Left ventricle myocardium inferior (tissue), 1 donor: Measurements from ENCODE around the gene MEIG1. TPM values are rescaled to one million over a fixed set of nuclear protein-coding genes. Genes with fewer than 3 reads are reported as not detected.

Experiments
- DNase-seq: peaks from one replicate; pipeline ENCODE4 v3.0.0-alpha.2; 2020
- H3K27ac ChIP-seq: fragments of 200-600 bp; replicated peaks from 2 replicates; pipeline ENCODE4 v1.8.0; 2021
- H3K27me3 ChIP-seq: fragments of 200-600 bp; 2 replicates; pipeline ENCODE4 v1.8.0; 2021; ENCODE audit warnings: low read depth
- H3K36me3 ChIP-seq: fragments of 200-600 bp; 2 replicates; pipeline ENCODE4 v1.8.0; 2021
- H3K4me1 ChIP-seq: fragments of 200-600 bp; 2 replicates; pipeline ENCODE4 v1.8.0; 2021
- H3K4me3 ChIP-seq: fragments of 200-600 bp; 2 replicates; pipeline ENCODE4 v1.8.0; 2021; ENCODE audit warnings: mild to moderate bottlenecking, moderate library complexity
- H3K9me3 ChIP-seq: fragments of 200-600 bp; replicated peaks from 2 replicates; pipeline ENCODE4 v1.8.0; 2021
- intact Hi-C: fragments of 100-400 bp; cut with micrococcal nuclease; formaldehyde crosslinking; loops from one replicate; pipeline ENCODE4 v1.11.0; 2022
- long read RNA-seq: library from polyadenylated mRNA; unstranded; transcript quantifications from one replicate; pipeline ENCODE4 v2.0.0, GENCODE V29; 2021
- total RNA-seq: library from RNA; stranded (reverse); fragmentation: NEBNext Ultra II Directional; extraction: Animal tissue kit (Norgen Biotek cat#: 25700); gene quantifications from one replicate; pipeline ENCODE4 v1.2.1, GENCODE V29; 2021
- TF ChIP-seq, protein P1 (sequence below): fragments of 200-600 bp; IDR thresholded peaks from 2 replicates; pipeline ENCODE4 v1.8.0; 2021; ENCODE audit warnings: antibody characterized with exemption, mild to moderate bottlenecking, borderline replicate concordance
- donor health status: DM: no; HTN: yes; CAD: no; lungs with severe emphysema.

MEIG1 gene, protein sequence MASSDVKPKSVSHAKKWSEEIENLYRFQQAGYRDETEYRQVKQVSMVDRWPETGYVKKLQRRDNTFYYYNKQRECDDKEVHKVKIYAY
- not detected for total RNA-seq
- long read RNA-seq, result 0 reads

- Histone ChIP-seq H3K27ac (peak within 1 kb of the TSS; percentile 98), H3K4me1 (peaks cover 25% of the 10 kb centered on the region), H3K9me3 (no peaks in the 10 kb centered on the region), H3K36me3 (no peaks in the 10 kb centered on the region), H3K27me3 (no peaks in the 10 kb centered on the region), H3K4me3 (peak within 1 kb of the TSS; percentile 84)
- peak; percentile 93 for DNase-seq
- intact Hi-C loops, result no loop called here
- TF ChIP-seq, protein P1, sequence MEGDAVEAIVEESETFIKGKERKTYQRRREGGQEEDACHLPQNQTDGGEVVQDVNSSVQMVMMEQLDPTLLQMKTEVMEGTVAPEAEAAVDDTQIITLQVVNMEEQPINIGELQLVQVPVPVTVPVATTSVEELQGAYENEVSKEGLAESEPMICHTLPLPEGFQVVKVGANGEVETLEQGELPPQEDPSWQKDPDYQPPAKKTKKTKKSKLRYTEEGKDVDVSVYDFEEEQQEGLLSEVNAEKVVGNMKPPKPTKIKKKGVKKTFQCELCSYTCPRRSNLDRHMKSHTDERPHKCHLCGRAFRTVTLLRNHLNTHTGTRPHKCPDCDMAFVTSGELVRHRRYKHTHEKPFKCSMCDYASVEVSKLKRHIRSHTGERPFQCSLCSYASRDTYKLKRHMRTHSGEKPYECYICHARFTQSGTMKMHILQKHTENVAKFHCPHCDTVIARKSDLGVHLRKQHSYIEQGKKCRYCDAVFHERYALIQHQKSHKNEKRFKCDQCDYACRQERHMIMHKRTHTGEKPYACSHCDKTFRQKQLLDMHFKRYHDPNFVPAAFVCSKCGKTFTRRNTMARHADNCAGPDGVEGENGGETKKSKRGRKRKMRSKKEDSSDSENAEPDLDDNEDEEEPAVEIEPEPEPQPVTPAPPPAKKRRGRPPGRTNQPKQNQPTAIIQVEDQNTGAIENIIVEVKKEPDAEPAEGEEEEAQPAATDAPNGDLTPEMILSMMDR, result no peak
These were observed at the start of gene MEIG1 for GRCh38 chr10:14959221-14960057. Gene MEIG1 (plus strand): TSS chr10:14959388. CDS start chr10:14966469, 7,081 bp downstream.

- no peak for DNase-seq
- Histone ChIP-seq H3K36me3 (peaks cover 68% of the 10 kb centered on the region), H3K4me1 (no peaks in the 10 kb centered on the region), H3K27ac (no peak overlapping the region), H3K27me3 (no peaks in the 10 kb centered on the region), H3K4me3 (no peak overlapping the region), H3K9me3 (peaks cover 9% of the 10 kb centered on the region)
- intact Hi-C loops, result no loop called here
- TF ChIP-seq, protein P1, result no peak
These were observed 48.2 kb upstream of the MEIG1 start for GRCh38 chr10:14910953-14911352.

GRCh38 chr10:14911801-14912200, 47.4 kb upstream of the MEIG1 start:
- TF ChIP-seq, protein P1, result no peak
- Histone ChIP-seq H3K4me3 (no peak overlapping the region), H3K4me1 (no peaks in the 10 kb centered on the region), H3K36me3 (peaks cover 75% of the 10 kb centered on the region), H3K27me3 (no peaks in the 10 kb centered on the region), H3K27ac (no peak overlapping the region), H3K9me3 (peaks cover 17% of the 10 kb centered on the region)
- intact Hi-C loops, result no loop called here
- DNase-seq, result no peak

- intact Hi-C loops, result no loop called here
- H3K4me1 ChIP-seq, result no peaks in the 10 kb centered on the region
- TF ChIP-seq, protein P1, result no peak
- H3K36me3 ChIP-seq, result peaks cover 84% of the 10 kb centered on the region
- no peak overlapping the region for H3K4me3 ChIP-seq
- peaks cover 32% of the 10 kb centered on the region for H3K9me3 ChIP-seq
- H3K27me3 ChIP-seq, result no peaks in the 10 kb centered on the region
- H3K27ac ChIP-seq, result no peak overlapping the region
- DNase-seq, result no peak
These were observed 42.6 kb upstream of the MEIG1 start for GRCh38 chr10:14916600-14916999.

- no peak overlapping the region for H3K4me3 ChIP-seq
- no peaks in the 10 kb centered on the region for H3K27me3 ChIP-seq
- DNase-seq, result no peak
- TF ChIP-seq, protein P1, result no peak
- no peak overlapping the region for H3K27ac ChIP-seq
- H3K36me3 ChIP-seq, result peaks cover 86% of the 10 kb centered on the region
- peaks cover 32% of the 10 kb centered on the region for H3K9me3 ChIP-seq
- intact Hi-C loops, result no loop called here
- no peaks in the 10 kb centered on the region for H3K4me1 ChIP-seq
These were observed 41.4 kb upstream of the MEIG1 start for GRCh38 chr10:14917827-14918226.
